B cell (primary cell): Measurements from ENCODE around the gene CTNNBL1.

ENCODE experiments used
- EZH2 ChIP-seq: IDR thresholded peaks from 2 replicates; pipeline ENCODE4 v1.6.1; 2012; ENCODE audit warnings: borderline replicate concordance, low read depth, mild to moderate bottlenecking, moderate library complexity, low read length; ENCODE audit not compliant: insufficient read depth, poor library complexity, severe bottlenecking
- TF ChIP-seq, protein P1 (sequence below): fragments of 200-600 bp; IDR thresholded peaks from one replicate; pipeline ENCODE4 v1.8.0; 2022; ENCODE audit warnings: antibody characterized with exemption, mild to moderate bottlenecking

DNA sequence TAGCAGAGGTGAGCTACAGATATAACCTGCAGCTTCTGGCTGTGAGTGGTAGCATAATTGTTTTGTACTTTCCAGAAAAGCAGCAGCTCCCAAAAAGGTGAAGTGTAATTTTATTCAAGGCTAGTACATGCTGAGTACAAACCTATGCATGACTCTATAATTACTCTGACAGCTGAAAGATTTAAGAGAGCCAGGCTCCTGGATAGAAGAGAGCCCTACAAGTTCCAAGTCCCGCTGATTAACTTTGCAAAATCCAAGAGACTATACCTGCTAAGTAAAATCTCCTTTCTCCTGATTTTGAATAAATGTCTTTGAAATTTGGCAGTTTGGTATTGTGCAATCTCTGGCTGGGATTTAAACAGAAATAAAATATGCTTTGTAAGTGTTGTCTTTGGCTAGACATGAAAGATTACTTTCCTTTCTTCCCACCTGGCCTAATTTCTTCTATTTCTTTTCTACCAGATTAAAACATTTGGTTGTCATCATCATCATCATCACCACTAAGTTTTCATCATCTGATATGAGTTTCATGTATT, 79.5 kb downstream of the CTNNBL1 start:
- TF ChIP-seq, protein P1, sequence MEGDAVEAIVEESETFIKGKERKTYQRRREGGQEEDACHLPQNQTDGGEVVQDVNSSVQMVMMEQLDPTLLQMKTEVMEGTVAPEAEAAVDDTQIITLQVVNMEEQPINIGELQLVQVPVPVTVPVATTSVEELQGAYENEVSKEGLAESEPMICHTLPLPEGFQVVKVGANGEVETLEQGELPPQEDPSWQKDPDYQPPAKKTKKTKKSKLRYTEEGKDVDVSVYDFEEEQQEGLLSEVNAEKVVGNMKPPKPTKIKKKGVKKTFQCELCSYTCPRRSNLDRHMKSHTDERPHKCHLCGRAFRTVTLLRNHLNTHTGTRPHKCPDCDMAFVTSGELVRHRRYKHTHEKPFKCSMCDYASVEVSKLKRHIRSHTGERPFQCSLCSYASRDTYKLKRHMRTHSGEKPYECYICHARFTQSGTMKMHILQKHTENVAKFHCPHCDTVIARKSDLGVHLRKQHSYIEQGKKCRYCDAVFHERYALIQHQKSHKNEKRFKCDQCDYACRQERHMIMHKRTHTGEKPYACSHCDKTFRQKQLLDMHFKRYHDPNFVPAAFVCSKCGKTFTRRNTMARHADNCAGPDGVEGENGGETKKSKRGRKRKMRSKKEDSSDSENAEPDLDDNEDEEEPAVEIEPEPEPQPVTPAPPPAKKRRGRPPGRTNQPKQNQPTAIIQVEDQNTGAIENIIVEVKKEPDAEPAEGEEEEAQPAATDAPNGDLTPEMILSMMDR = no peak
- no peak for TF ChIP-seq EZH2
